ENCODE data around the gene SREBF1.

The SREBF1 gene

GRCh38 chr17:17801800-17802481 is 34.8 kb downstream of the SREBF1 start:
- no peak for DNase-seq (ENCODE audit: low read depth)
- H3K4me3 ChIP-seq (ENCODE audit: low read depth, low read length): no peak overlapping the region

- no peak for DNase-seq (ENCODE audit: low read depth)
- H3K4me3 ChIP-seq (ENCODE audit: low read depth, low read length): no peak overlapping the region
These were observed 36.2 kb downstream of the SREBF1 start for GRCh38 chr17:17800504-17801021.

GRCh38 chr17:17798573-17799255 is 38.1 kb downstream of the SREBF1 start:
- H3K4me3 ChIP-seq (ENCODE audit: low read depth, low read length): no peak overlapping the region

GRCh38 chr17:17798010-17798556 is 38.7 kb downstream of the SREBF1 start:
- H3K4me3 ChIP-seq (ENCODE audit: low read depth, low read length): no peak overlapping the region
- no peak for DNase-seq (ENCODE audit: low read depth)

More at GRCh38 chr17:17798573-17799255, 38.1 kb downstream of the SREBF1 start:
- DNase-seq (ENCODE audit: low read depth): no peak

GRCh38 chr17:17797119-17797809 is 39.5 kb downstream of the SREBF1 start:
- H3K4me3 ChIP-seq (ENCODE audit: low read depth, low read length): no peak overlapping the region
- DNase-seq (ENCODE audit: low read depth): no peak

GRCh38 chr17:17796787-17797061 is 40.1 kb downstream of the SREBF1 start:
- no peak for DNase-seq (ENCODE audit: low read depth)
- H3K4me3 ChIP-seq (ENCODE audit: low read depth, low read length): no peak overlapping the region

GRCh38 chr17:17795946-17796786 is 40.6 kb downstream of the SREBF1 start:
- no peak overlapping the region for H3K4me3 ChIP-seq (ENCODE audit: low read depth, low read length)
- no peak for DNase-seq (ENCODE audit: low read depth)

GRCh38 chr17:17795296-17795695 is 41.5 kb downstream of the SREBF1 start:
- H3K4me3 ChIP-seq (ENCODE audit: low read depth, low read length): no peak overlapping the region
- DNase-seq (ENCODE audit: low read depth): no peak

- H3K4me3 ChIP-seq (ENCODE audit: low read depth, low read length): no peak overlapping the region
- DNase-seq (ENCODE audit: low read depth): no peak
These were observed 42.4 kb downstream of the SREBF1 start for GRCh38 chr17:17794382-17794781.

- no peak overlapping the region for H3K4me3 ChIP-seq (ENCODE audit: low read depth, low read length)
These were observed 43.2 kb downstream of the SREBF1 start for GRCh38 chr17:17793378-17794214.

GRCh38 chr17:17792551-17793377 is 44.0 kb downstream of the SREBF1 start:
- DNase-seq (ENCODE audit: low read depth): no peak
- H3K4me3 ChIP-seq (ENCODE audit: low read depth, low read length): no peak overlapping the region

More at GRCh38 chr17:17793378-17794214, 43.2 kb downstream of the SREBF1 start:
- DNase-seq (ENCODE audit: low read depth): no peak

GRCh38 chr17:17792037-17792550 is 44.7 kb downstream of the SREBF1 start:
- H3K4me3 ChIP-seq (ENCODE audit: low read depth, low read length): no peak overlapping the region
- no peak for DNase-seq (ENCODE audit: low read depth)

- no peak overlapping the region for H3K4me3 ChIP-seq (ENCODE audit: low read depth, low read length)
- no peak for DNase-seq (ENCODE audit: low read depth)
These were observed 45.9 kb downstream of the SREBF1 start for GRCh38 chr17:17790637-17791464.

- H3K4me3 ChIP-seq (ENCODE audit: low read depth, low read length): no peak overlapping the region
- no peak for DNase-seq (ENCODE audit: low read depth)
These were observed 46.8 kb downstream of the SREBF1 start for GRCh38 chr17:17789828-17790636.

GRCh38 chr17:17789410-17789809 is 47.4 kb downstream of the SREBF1 start:
- DNase-seq (ENCODE audit: low read depth): no peak
- no peak overlapping the region for H3K4me3 ChIP-seq (ENCODE audit: low read depth, low read length)

- DNase-seq (ENCODE audit: low read depth): no peak
These were observed 47.8 kb downstream of the SREBF1 start for GRCh38 chr17:17788967-17789366.

More at GRCh38 chr17:17788967-17789366, 47.8 kb downstream of the SREBF1 start:
- H3K4me3 ChIP-seq (ENCODE audit: low read depth, low read length): no peak overlapping the region

Measured in skeletal muscle cell (primary cell).